ENCODE data around the gene NUDT7.

The NUDT7 gene

GRCh38 chr16:77729951-77730350, 7.6 kb downstream of the NUDT7 start:
- DNase-seq = no peak

- no peak for DNase-seq
Observed at GRCh38 chr16:77732241-77732946, 10.1 kb downstream of the NUDT7 start.

GRCh38 chr16:77736879-77737278, 14.6 kb downstream of the NUDT7 start:
- DNase-seq = peak; percentile 1

- no peak for DNase-seq
Observed at GRCh38 chr16:77738706-77739558, 16.6 kb downstream of the NUDT7 start.

- peak; percentile 2 for DNase-seq
Observed at GRCh38 chr16:77739559-77739892, 17.2 kb downstream of the NUDT7 start.

GRCh38 chr16:77744141-77744540, 21.8 kb downstream of the NUDT7 start:
- no peak for DNase-seq

- DNase-seq = no peak
Observed at GRCh38 chr16:77745972-77746371, 23.7 kb downstream of the NUDT7 start.

DNA sequence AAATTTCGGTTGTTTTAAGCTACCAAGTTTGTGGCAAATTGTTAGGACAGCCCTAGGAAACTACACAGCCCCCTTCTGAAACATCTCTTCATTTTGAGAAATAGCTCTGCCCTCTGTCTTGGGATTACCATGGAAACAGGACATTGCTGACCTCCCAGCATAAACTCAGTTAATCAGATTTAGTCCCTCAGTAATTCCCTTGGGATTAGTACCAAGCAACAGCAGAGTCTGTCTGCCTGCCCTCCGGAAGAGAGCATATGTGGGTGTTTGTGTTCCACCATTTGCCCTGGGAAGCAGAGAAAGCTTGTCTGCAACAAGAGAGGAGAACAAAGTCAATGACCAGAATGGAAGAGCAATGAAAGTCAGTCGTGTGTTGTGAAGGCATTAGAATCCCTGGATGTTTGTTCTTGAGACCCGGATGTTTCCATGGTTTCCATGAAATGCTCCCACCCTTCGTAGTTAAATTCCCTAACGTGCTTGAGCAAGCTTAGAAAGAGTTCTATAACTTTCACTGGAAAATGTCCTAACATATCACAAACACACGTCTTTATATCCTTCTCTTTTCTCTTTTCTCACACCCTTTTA, 26.2 kb downstream of the NUDT7 start:
- no peak for DNase-seq

DNA sequence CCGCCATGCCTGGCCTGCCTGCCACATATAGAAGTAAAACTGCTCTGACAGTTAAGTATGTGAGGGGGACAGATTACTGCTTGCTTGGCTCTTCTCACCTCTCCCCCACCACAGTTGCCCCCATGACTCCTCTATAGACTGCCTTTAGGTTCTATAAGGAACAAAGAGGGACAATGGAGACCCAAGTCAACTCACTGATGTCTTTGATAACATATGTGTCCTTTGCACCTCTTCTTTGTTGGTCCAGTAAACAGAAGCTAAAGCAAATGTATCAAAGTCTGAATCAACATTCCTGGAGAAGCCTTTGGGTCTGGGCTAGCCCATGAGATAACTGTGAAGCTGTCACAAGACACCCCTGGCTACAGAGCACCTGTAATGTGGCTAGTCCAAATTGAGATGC, 27.1 kb downstream of the NUDT7 start:
- no peak for DNase-seq

DNA sequence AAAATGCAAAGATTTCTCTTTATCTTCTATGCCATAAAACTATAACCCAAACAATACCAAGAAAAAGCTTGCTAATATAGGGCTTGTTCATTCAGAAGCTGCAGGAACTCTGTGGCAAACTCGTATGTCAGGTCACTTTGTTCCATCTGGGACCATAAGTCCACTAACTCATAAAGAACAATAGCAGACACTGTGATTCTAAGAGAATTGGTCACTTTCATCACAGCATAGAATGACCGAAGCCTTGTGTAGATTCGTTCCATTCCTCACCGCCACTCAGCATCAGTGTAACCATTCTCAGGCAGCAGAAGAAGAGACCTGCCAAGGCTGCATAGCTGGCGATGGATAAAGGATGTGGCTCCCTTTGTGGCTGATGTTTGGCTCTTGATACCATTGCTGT, 35.7 kb downstream of the NUDT7 start:
- no peak for DNase-seq

GRCh38 chr16:77758508-77758907, 36.2 kb downstream of the NUDT7 start:
- DNase-seq = no peak

DNA sequence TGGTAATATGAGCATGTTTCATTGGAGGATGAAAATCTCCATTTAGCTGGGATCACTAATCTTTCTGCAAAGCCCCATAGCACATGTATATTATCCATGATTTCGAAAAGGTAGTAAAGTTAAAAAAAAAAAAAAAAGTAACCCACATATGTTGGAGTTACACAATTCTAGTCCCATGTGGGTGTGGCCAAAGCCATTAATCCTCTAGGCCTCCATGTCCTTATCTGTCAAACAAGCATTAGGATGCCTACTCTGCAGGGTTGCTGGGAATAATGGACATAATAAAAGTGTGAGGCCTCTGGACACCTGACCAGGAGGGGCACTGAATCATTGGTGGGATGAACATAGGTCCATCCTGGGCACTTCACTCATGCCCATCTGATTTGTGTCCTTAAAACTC, 36.9 kb downstream of the NUDT7 start:
- DNase-seq = no peak

GRCh38 chr16:77759821-77760220, 37.5 kb downstream of the NUDT7 start:
- no peak for DNase-seq

- DNase-seq = no peak
Observed at GRCh38 chr16:77760800-77761199, 38.5 kb downstream of the NUDT7 start.

GRCh38 chr16:77761204-77761603, 38.9 kb downstream of the NUDT7 start:
- no peak for DNase-seq

DNA sequence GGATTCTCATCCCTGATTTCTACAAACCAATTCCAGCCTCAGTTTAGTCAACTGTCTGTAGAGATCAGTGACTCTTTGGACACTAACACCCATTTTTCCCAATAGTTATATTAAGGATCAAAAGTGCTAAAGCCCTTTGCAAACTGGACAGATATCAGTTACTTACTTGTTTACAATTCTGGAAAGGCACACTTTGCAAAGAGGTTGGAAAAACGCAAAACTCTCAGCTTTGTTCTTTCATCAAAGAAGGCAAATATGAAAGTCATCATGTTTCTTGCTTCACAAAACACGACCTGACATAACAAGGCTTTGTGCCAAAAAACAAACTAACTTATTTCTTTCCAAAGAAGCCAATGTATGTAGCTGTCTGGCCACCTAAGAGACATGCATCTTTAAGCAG, 39.9 kb downstream of the NUDT7 start:
- no peak for DNase-seq

GRCh38 chr16:77763994-77764393, 41.7 kb downstream of the NUDT7 start:
- no peak for DNase-seq

DNA sequence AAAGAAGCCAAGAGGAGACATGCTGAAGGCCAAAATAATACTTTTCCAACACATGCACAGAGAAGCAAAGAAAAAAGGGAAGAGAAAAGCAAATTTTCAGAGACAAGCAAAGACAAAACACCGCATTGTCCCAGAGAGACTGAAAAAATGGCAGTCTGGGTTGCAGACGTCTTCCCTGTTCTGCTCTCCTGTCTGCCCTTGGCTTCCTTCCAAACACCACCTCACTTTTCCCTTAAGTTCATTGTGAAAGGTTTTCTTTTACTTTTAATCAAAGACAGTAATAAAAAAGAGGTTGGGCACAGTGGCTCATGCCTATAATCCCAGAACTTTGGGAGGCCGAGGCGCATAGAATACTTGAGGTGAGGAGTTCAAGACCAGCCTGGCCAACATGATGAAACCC, 44.9 kb downstream of the NUDT7 start:
- no peak for DNase-seq

GRCh38 chr16:77767826-77768225, 45.5 kb downstream of the NUDT7 start:
- DNase-seq = no peak

- no peak for DNase-seq
Observed at GRCh38 chr16:77775911-77776909, 53.9 kb downstream of the NUDT7 start.

GRCh38 chr16:77777745-77778144, 55.4 kb downstream of the NUDT7 start:
- no peak for DNase-seq

- no peak for DNase-seq
Observed at GRCh38 chr16:77780378-77780837, 58.1 kb downstream of the NUDT7 start.

DNA sequence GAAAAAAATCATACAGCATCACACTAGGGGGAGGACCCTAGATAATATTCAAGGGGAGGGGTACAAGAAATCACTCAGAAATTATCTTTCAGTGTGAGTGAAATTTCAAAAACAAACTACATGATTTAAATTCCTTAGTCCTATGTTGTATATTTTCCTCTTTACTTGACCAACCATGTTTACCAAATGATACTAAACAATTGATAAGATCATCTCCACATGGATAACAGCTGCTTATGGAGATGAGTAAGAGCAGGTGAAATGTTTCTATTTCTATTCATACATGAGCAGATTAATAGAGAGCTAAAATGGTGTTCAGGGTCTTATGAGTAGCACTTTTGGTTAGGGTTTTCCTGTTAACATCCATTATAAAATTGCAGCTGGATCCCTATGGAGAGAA, 58.8 kb downstream of the NUDT7 start:
- DNase-seq = no peak
